GM12891 (cell line): ENCODE results near the gene GRM7.

Experiments used
- DNase-seq: peaks from one replicate; pipeline ENCODE4 v3.0.0; 2011; ENCODE audit warnings: low spot score; ENCODE audit not compliant: insufficient read length
- FAIRE-seq: peaks from 2 replicates; lab custom pipeline; 2011; peaks lifted over from hg19 to GRCh38; lab: Jason Lieb, UNC
- PAX5 ChIP-seq: IDR thresholded peaks from 2 replicates; pipeline ENCODE4 v1.6.1; 2011; ENCODE audit warnings: low read length, moderate library complexity, mild to moderate bottlenecking; ENCODE audit not compliant: insufficient read depth, severe bottlenecking
- POLR2A ChIP-seq: IDR thresholded peaks from 2 replicates; pipeline ENCODE4 v1.6.1; 2011; ENCODE audit warnings: low read depth, low read length, control low read depth
- POLR2AphosphoS5 ChIP-seq: IDR thresholded peaks from 2 replicates; pipeline ENCODE4 v1.6.1; 2011; ENCODE audit warnings: low read depth, low read length, control low read depth
- POU2F2 ChIP-seq: IDR thresholded peaks from 2 replicates; pipeline ENCODE4 v1.6.1; 2011; ENCODE audit warnings: low read depth, mild to moderate bottlenecking, control low read depth, low read length, moderate library complexity
- SPI1 ChIP-seq: IDR thresholded peaks from 2 replicates; pipeline ENCODE4 v1.6.1; 2011; ENCODE audit warnings: low read depth, low read length, control low read depth
- TAF1 ChIP-seq: IDR thresholded peaks from 2 replicates; pipeline ENCODE4 v1.6.1; 2011; ENCODE audit warnings: low read depth, low read length, control low read depth

GRM7 gene

GRCh38 chr3:7713724-7714123, 852.8 kb downstream of the GRM7 start:
- no peak for TF ChIP-seq TAF1
- TF ChIP-seq POU2F2 = no peak
- TF ChIP-seq POLR2A = no peak
- TF ChIP-seq PAX5 = no peak
- no peak for TF ChIP-seq SPI1
- no peak for TF ChIP-seq POLR2AphosphoS5
- no peak for FAIRE-seq
- no peak for DNase-seq

DNA sequence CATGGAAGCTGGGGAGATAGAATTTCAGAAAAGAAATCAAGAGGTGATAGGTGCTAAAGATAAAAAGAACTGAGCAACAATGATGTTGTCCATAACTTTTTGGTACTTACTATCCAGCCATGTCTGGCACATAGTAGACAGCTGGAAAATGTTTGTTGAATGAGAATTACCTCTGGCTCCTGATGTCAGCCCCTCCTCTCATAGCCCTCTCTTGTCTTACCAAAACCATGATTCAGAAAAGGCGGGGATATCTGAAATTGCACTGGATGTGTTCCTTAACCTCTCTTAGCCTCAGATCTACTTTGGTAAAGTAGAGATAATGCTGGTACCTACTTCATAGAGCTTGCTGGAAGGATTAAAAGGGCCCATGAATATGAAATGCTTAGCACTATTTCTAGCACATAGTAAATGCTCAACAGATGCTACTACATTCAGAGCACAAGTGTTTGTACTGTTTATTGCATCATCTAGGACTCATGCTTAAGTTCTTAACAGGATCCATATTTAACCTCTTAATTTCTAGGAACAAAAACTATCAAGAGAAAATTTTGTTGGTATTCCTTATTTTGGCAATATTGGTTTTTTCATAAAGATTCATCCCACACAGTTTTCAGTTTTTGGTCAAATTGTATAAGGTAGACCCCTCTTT, 859.9 kb downstream of the GRM7 start:
- DNase-seq (no peak), FAIRE-seq (no peak)
- TF ChIP-seq PAX5 (no peak), POU2F2 (no peak), TAF1 (no peak), POLR2AphosphoS5 (no peak), SPI1 (no peak), POLR2A (no peak)

- no peak for DNase-seq
- TF ChIP-seq POLR2AphosphoS5 (no peak), PAX5 (no peak), SPI1 (no peak), TAF1 (no peak), POLR2A (no peak)
- no peak for FAIRE-seq
Measured at GRCh38 chr3:7721869-7722268, 861.0 kb downstream of the GRM7 start.

DNA sequence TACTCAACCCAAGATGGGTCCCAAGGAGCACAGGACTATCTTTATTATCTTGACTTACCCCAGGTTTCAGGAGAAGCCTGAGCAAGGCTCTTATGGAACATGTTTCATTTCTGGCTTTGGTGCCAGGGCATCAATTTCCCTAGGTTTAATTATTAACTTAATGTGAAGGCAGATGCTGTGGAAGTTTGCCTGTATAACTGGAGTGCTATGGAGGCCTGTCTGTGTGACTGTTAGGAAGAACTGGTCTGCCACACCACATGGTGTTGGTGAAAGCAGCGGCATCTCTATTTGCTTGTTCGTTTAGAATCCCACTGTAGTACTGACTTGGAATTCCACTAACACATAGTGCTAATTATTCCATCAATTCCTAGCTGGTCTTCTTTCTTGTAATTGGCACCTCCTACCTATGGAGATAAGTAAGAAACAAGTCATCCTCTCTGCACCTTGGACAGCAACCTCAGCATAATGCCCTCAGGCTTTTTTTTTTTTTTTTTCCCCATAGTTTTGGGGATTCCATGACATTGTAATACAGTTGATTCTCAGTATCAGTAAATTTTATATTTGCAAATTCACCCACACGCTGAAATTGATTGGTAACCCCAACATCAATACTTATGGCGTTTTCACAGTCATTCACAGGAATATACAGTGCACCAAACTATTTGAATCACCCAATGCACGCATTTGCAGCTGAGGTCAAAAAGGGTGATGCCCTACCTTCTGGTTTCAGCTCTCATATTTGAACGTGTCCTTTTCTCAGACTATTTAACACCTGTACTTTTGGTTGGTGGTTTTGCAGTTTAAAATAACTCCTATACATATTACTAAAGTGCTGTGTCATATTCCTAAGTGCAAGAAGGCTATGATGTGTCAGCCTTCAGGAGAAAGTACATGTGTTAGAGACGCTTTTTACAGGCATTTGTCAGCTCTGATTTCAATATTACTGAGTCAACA, 867.9 kb downstream of the GRM7 start:
- TF ChIP-seq POU2F2 (no peak), PAX5 (no peak), POLR2A (no peak), TAF1 (no peak), SPI1 (no peak), POLR2AphosphoS5 (no peak)
- no peak for DNase-seq
- FAIRE-seq = no peak

GRCh38 chr3:7733933-7734332, 873.0 kb downstream of the GRM7 start:
- no peak for DNase-seq
- FAIRE-seq = no peak
- TF ChIP-seq SPI1 = no peak

DNA sequence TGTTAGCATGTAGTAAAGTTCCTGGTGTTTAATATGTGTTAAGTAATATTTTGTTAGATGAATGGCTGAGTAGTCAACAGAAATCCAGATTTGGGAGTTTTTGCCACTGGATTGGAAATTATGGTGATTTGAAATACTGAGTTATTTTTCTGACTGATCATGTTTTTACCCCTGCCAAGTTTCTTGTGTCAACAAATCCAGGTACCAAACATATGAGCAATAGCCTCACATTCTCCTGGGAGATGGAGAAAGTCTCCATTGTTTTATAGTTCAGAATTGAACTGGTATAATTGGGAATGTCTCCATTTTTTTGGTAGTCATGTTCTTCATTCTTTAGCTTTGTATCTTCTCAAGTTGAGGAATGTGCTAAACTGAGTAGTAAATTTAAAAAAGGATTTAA, 873.5 kb downstream of the GRM7 start:
- FAIRE-seq (no peak), DNase-seq (no peak)
- TF ChIP-seq POLR2AphosphoS5 (no peak), SPI1 (no peak), POLR2A (no peak), TAF1 (no peak), PAX5 (no peak), POU2F2 (no peak)

GRCh38 chr3:7737263-7737662, 876.3 kb downstream of the GRM7 start:
- TF ChIP-seq POU2F2 = no peak
- no peak for TF ChIP-seq PAX5
- TF ChIP-seq SPI1 = no peak
- TF ChIP-seq POLR2AphosphoS5 = no peak
- TF ChIP-seq POLR2A = no peak
- TF ChIP-seq TAF1 = no peak
- DNase-seq = no peak
- no peak for FAIRE-seq

GRCh38 chr3:7739754-7740153, 878.8 kb downstream of the GRM7 start:
- no peak for FAIRE-seq

DNA sequence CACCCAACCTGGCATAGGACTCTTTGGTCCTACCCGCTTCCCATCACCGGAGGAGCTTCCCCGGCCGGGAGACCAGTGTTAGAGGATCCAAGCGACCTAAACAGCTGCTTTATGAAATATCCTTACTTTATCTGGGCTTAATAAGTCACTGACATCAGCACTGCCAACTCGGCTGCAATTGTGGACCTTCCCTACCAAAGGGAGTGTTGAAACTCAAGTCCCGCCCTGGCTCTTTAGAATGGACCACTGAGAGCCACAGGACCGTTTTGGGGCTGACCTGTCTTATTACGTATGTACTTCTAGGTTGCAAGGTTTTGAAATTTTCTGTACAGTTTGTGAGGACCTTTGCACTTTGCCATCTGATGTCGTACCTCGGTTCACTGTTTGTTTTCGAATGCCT, 879.5 kb downstream of the GRM7 start:
- no peak for FAIRE-seq
- TF ChIP-seq POU2F2 (no peak), POLR2AphosphoS5 (no peak), POLR2A (no peak), SPI1 (no peak)
- DNase-seq = no peak

More at GRCh38 chr3:7739754-7740153, 878.8 kb downstream of the GRM7 start:
- TF ChIP-seq POLR2AphosphoS5 = no peak
- TF ChIP-seq TAF1 = no peak
- no peak for TF ChIP-seq SPI1
- no peak for TF ChIP-seq POU2F2
- DNase-seq = no peak

DNA sequence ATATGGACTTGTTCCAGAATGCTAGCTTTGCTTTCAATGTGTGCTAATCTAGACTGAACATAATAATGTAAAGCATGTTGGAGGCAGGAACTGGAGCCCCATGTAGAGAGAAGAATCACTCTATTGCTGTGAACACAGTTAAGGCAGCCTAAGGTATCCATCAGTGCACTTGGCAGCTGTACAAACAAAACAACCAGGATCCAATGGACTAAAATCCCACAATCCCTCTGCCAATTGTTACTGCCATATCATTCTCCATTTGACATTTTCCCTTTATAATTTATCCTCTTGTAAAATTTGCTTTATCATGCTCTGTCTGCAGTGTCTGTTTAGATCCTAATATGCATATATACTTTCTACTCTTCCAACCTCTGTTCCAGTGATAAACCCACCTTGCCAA, 883.9 kb downstream of the GRM7 start:
- no peak for TF ChIP-seq SPI1
- no peak for FAIRE-seq
- DNase-seq = no peak
